Ovary (tissue), 9 donors: ENCODE measurements around the gene MYO3B. TPM values are rescaled to one million over a fixed set of nuclear protein-coding genes. Genes with fewer than 3 reads are reported as not detected.

Experiments
- DNase-seq, 5 donors: peaks; one replicate each; pipeline ENCODE4 v3.0.0-alpha.2; 2019 to 2020
- H3K27ac ChIP-seq, 2 donors: fragments of 200-600 bp; one replicate each; pipeline versions ENCODE4 v1.5.1 to v1.8.0; 2019 to 2022
- H3K27me3 ChIP-seq: fragments of 200-600 bp; one replicate; pipeline ENCODE4 v1.8.0; 2022
- H3K36me3 ChIP-seq: fragments of 200-600 bp; sonication (generic); one replicate; pipeline ENCODE4 v1.5.1; 2019
- H3K4me1 ChIP-seq: one replicate; pipeline ENCODE4 v1.8.1; 2013; ENCODE audit warnings: mild to moderate bottlenecking, moderate library complexity; ENCODE audit not compliant: insufficient read depth
- H3K4me3 ChIP-seq: fragments of 200-600 bp; sonication (generic); one replicate; pipeline ENCODE4 v1.5.1; 2017
- H3K9me3 ChIP-seq, 2 donors: fragments of 200-600 bp in 1 of 2; sonication (generic) in 1 of 2; one replicate each; pipeline versions ENCODE4 v1.5.1 to v1.8.1; 2013 to 2019; ENCODE audit warnings: mild to moderate bottlenecking in 1 of 2, moderate library complexity in 1 of 2
- CTCF ChIP-seq, 3 donors: fragments of 450-650 bp in 2 of 3; fragments of 200-600 bp in 1 of 3; IDR thresholded peaks; one replicate each; pipeline versions ENCODE4 v1.5.1 to v1.8.0; 2016 to 2022; ENCODE audit warnings: antibody characterized with exemption in 3 of 3, mild to moderate bottlenecking in 1 of 3
- EP300 ChIP-seq: sonication (generic); formaldehyde crosslinking; IDR thresholded peaks from one replicate; pipeline ENCODE4 v1.6.1; 2017; ENCODE audit warnings: antibody characterized with exemption
- POLR2A ChIP-seq: fragments of 450-650 bp; IDR thresholded peaks from one replicate; pipeline ENCODE4 v1.6.1; 2017; ENCODE audit warnings: antibody characterized with exemption, mild to moderate bottlenecking, moderate library complexity
- WGBS, 3 donors: extraction: QIAGEN DNeasy Blood & Tissue Kit in 1 of 3; methylation state at CpG; one replicate each; pipeline versions ENCODE4 v1.1.5 to v1.1.7; 2013 to 2017; 5-methylcytosine and 5-hydroxymethylcytosine counted together
- intact Hi-C, 4 donors: fragments of 100-400 bp; cut with DNase I; formaldehyde crosslinking; loops; one replicate each; pipeline versions ENCODE4 v1.11.0 to v1.15.1; 2022 to 2023
- polyA plus RNA-seq, 2 donors: library from polyadenylated mRNA; stranded (reverse); fragments of 200-250 nt in 1 of 2; fragments of 350-450 nt in 1 of 2; fragmentation: Illumina TruSeq in 1 of 2; extraction: RNeasy Lipid Tissue Mini Kit (QIAGEN cat#74804) in 1 of 2; gene quantifications; one replicate each; pipeline ENCODE4 v1.2.3, GENCODE V29; 2013 to 2014
- total RNA-seq, 7 donors: library from RNA; depleted of rRNA in 2 of 7; stranded (reverse); fragments of >200 nt in 2 of 7; fragmentation: NEBNext Ultra II Directional in 3 of 7; extraction: Animal tissue kit (Norgen Biotek cat#: 25700) in 3 of 7; gene quantifications; one replicate each; pipeline versions ENCODE4 v1.1.0 to v1.2.4, GENCODE V29; 2016 to 2023
- donor health status: DM: no; HTN: no; CAD: no; lungs with moderate emphysema.
- donor health status: DM: no; HTN: no; CAD: no.
- donor health status: Bipolar disorder and iron deficiency.
- donor health status: DM: yes; HTN: yes; CAD: no.
- donor health status: DM: no; HTN: no; CAD: no.
- donor health status: DM: yes; HTN: yes; CAD: no.

MYO3B gene
- total and polyA plus RNA-seq, 9 donors, result 0.04 to 1.3 (median 0.12) TPM; not detected in 2

GRCh38 chr2:170255137-170255536, 77.2 kb downstream of the MYO3B start:
- TF ChIP-seq POLR2A, result no peak
- TF ChIP-seq EP300, result no peak
- no peak for TF ChIP-seq CTCF (IDR thresholded peaks at IDR 0.05)
- Histone ChIP-seq H3K4me3 (no peak overlapping the region), H3K27ac (no peak overlapping the region), H3K4me1 (no peaks in the 10 kb centered on the region), H3K9me3 (no peaks in the 10 kb centered on the region), H3K27me3 (no peaks in the 10 kb centered on the region), H3K36me3 (no peaks in the 10 kb centered on the region)
- DNase-seq, result no peak
- 69 to 78% (median 72%) methylated on average over 3 of the region's 3 CpGs for WGBS, 3 donors
- intact Hi-C loops, result no loop called here

DNA sequence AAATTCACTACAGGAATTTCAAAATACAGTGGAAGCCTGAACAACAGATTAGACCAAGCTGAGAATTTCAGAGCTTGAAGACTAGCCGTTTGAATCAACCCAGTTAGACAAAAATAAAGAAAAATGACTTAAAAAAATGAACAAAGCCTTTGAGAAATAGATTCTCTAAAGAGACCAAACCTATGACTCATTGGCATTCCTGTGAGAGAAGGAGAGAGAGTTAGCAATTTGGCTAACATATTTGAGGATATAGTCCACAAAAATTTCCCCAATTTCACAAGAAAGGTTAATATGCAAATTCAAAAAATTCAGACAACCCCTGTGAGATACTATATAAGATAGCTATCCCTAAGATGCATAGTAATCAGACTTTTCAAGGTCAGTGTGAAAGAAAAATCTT, 78.0 kb downstream of the MYO3B start:
- WGBS, 3 donors, result 51 to 64% (median 54%) methylated on average over 1 of the region's 1 CpG
- H3K27me3 ChIP-seq, result no peaks in the 10 kb centered on the region
- no peaks in the 10 kb centered on the region for H3K9me3 ChIP-seq
- no peaks in the 10 kb centered on the region for H3K36me3 ChIP-seq
- TF ChIP-seq POLR2A (no peak), EP300 (no peak), CTCF (IDR thresholded peaks at IDR 0.05) (no peak)
- H3K4me3 ChIP-seq, result no peak overlapping the region
- DNase-seq, result no peak
- intact Hi-C loops, result no loop called here
- H3K4me1 ChIP-seq, result no peaks in the 10 kb centered on the region
- no peak overlapping the region for H3K27ac ChIP-seq

- Histone ChIP-seq H3K9me3 (no peaks in the 10 kb centered on the region), H3K4me1 (no peaks in the 10 kb centered on the region), H3K27me3 (no peaks in the 10 kb centered on the region), H3K4me3 (no peak overlapping the region), H3K36me3 (no peaks in the 10 kb centered on the region), H3K27ac (no peak overlapping the region)
- intact Hi-C loops, result no loop called here
- TF ChIP-seq POLR2A, result no peak
- no peak for TF ChIP-seq EP300
- TF ChIP-seq CTCF (IDR thresholded peaks at IDR 0.05), result no peak
- 77 to 80% (median 79%) methylated on average over 3 of the region's 3 CpGs for WGBS, 3 donors
- DNase-seq, result no peak
Observed at GRCh38 chr2:170258382-170258781, 80.4 kb downstream of the MYO3B start.

- no peak overlapping the region for H3K4me3 ChIP-seq
- H3K27ac ChIP-seq, result no peak overlapping the region
- no peak for DNase-seq
- no peak for TF ChIP-seq EP300
- TF ChIP-seq POLR2A, result no peak
- TF ChIP-seq CTCF (IDR thresholded peaks at IDR 0.05), result no peak
- H3K36me3 ChIP-seq, result no peaks in the 10 kb centered on the region
- no peaks in the 10 kb centered on the region for H3K4me1 ChIP-seq
- intact Hi-C loops, result no loop called here
- H3K27me3 ChIP-seq, result no peaks in the 10 kb centered on the region
- H3K9me3 ChIP-seq, result no peaks in the 10 kb centered on the region
Observed at GRCh38 chr2:170260188-170260587, 82.2 kb downstream of the MYO3B start.

- intact Hi-C loops, result no loop called here
- no peaks in the 10 kb centered on the region for H3K4me1 ChIP-seq
- H3K27me3 ChIP-seq, result no peaks in the 10 kb centered on the region
- DNase-seq, result no peak
- H3K27ac ChIP-seq, result no peak overlapping the region
- H3K36me3 ChIP-seq, result no peaks in the 10 kb centered on the region
- WGBS, 3 donors, result 95 to 96% (median 96%) methylated on average over 1 of the region's 1 CpG
- TF ChIP-seq POLR2A (no peak), CTCF (IDR thresholded peaks at IDR 0.05) (no peak), EP300 (no peak)
- H3K4me3 ChIP-seq, result no peak overlapping the region
- H3K9me3 ChIP-seq, result no peaks in the 10 kb centered on the region
Observed at GRCh38 chr2:170261566-170261965, 83.6 kb downstream of the MYO3B start.
